GM18870 (cell line): ENCODE data around the gene TOMM6.

Source experiments
- ATAC-seq: cut with Tn5 transposase; IDR thresholded peaks from one replicate; pipeline ENCODE4 v1.9.1; 2021; ENCODE audit warnings: moderate library complexity; ENCODE audit not compliant: unreplicated experiment

The TOMM6 gene

GRCh38 chr6:41787219-41787917, at the start of gene TOMM6:
TOMM6 (plus strand) TSS chr6:41787694; CDS start chr6:41787698, 4 bp downstream.
- peak; percentile 77 for ATAC-seq

GRCh38 chr6:41739041-41739440, 48.5 kb upstream of the TOMM6 start:
- no peak for ATAC-seq

GRCh38 chr6:41740366-41741162, 46.9 kb upstream of the TOMM6 start:
- no peak for ATAC-seq

- ATAC-seq = no peak
Observed at GRCh38 chr6:41741625-41742490, 45.6 kb upstream of the TOMM6 start.

- ATAC-seq = no peak
Observed at GRCh38 chr6:41743406-41744235, 43.9 kb upstream of the TOMM6 start.

GRCh38 chr6:41744236-41744787, 43.2 kb upstream of the TOMM6 start:
- ATAC-seq = no peak

- ATAC-seq = no peak
Observed at GRCh38 chr6:41746107-41746506, 41.4 kb upstream of the TOMM6 start.

- ATAC-seq = no peak
Observed at GRCh38 chr6:41747256-41748101, 40.0 kb upstream of the TOMM6 start, which contains the start of gene PGC. PGC (minus strand) TSS chr6:41747397; CDS start chr6:41747334, 63 bp downstream.

GRCh38 chr6:41748102-41748477, 39.4 kb upstream of the TOMM6 start:
- ATAC-seq = no peak

GRCh38 chr6:41748542-41748941, 39.0 kb upstream of the TOMM6 start:
- ATAC-seq = no peak

GRCh38 chr6:41750374-41750773, 37.1 kb upstream of the TOMM6 start:
- ATAC-seq = no peak

- no peak for ATAC-seq
Observed at GRCh38 chr6:41755895-41756294, 31.6 kb upstream of the TOMM6 start.

- ATAC-seq = no peak
Observed at GRCh38 chr6:41756354-41756753, 31.1 kb upstream of the TOMM6 start.

GRCh38 chr6:41757271-41757670, 30.2 kb upstream of the TOMM6 start:
- ATAC-seq = no peak

- ATAC-seq = no peak
Observed at GRCh38 chr6:41757931-41758640, 29.4 kb upstream of the TOMM6 start.

GRCh38 chr6:41758641-41759035, 28.9 kb upstream of the TOMM6 start:
- ATAC-seq = no peak

GRCh38 chr6:41759106-41759904, 28.2 kb upstream of the TOMM6 start:
- ATAC-seq = no peak
